ENCODE results near the gene E2F4.
A peak's percentile ranks its signal among the peaks of the same experiment; 100 is the strongest.

E2F4 gene

GRCh38 chr16:67207249-67208091, 15.5 kb downstream of the E2F4 start:
- DNase-seq = no peak

- DNase-seq = no peak
Measured at GRCh38 chr16:67208154-67208896, 16.4 kb downstream of the E2F4 start.

- DNase-seq = no peak
Measured at GRCh38 chr16:67209565-67209964, 17.6 kb downstream of the E2F4 start.

- DNase-seq = no peak
Measured at GRCh38 chr16:67210069-67210937, 18.3 kb downstream of the E2F4 start.

- DNase-seq = peak in 10 of 56 donors; percentile 10 to 45 (median 26)
Measured at GRCh38 chr16:67211674-67212073, 19.7 kb downstream of the E2F4 start.

GRCh38 chr16:67212766-67213165, 20.8 kb downstream of the E2F4 start:
- DNase-seq = no peak

GRCh38 chr16:67213197-67214019, 21.5 kb downstream of the E2F4 start:
- DNase-seq = no peak

GRCh38 chr16:67215706-67216105, 23.8 kb downstream of the E2F4 start:
- DNase-seq = no peak

- peak in 1 of 56 donors; percentile 45 for DNase-seq
Measured at GRCh38 chr16:67216612-67217490, 24.9 kb downstream of the E2F4 start.

GRCh38 chr16:67223992-67224391, 32.0 kb downstream of the E2F4 start:
- no peak for DNase-seq

GRCh38 chr16:67226295-67226803, 34.4 kb downstream of the E2F4 start:
- no peak for DNase-seq

GRCh38 chr16:67226804-67227566, 35.0 kb downstream of the E2F4 start, which contains the start of gene TMEM208:
TSS of gene TMEM208 (plus strand) at chr16:67227130. CDS start at chr16:67227219, 89 bp downstream.
- DNase-seq = peak; percentile 68 to 98 (median 93)

GRCh38 chr16:67227567-67227921, 35.6 kb downstream of the E2F4 start:
- no peak for DNase-seq

GRCh38 chr16:67228034-67228785, 36.3 kb downstream of the E2F4 start:
- no peak for DNase-seq

GRCh38 chr16:67228905-67229304, 37.0 kb downstream of the E2F4 start:
- DNase-seq = no peak

GRCh38 chr16:67229906-67230808, 38.2 kb downstream of the E2F4 start:
- no peak for DNase-seq
